Tibial nerve (tissue), 4 donors: ENCODE data around the gene USP4. TPM values are rescaled to one million over a fixed set of nuclear protein-coding genes. Genes with fewer than 3 reads are reported as not detected.

Experiments
- DNase-seq, 2 donors: peaks; one replicate each; pipeline ENCODE4 v3.0.0-alpha.2; 2019; ENCODE audit warnings: low spot score in 2 of 2
- H3K27ac ChIP-seq, 4 donors: fragments of 200-600 bp; sonication (generic) in 3 of 4; one replicate each; pipeline ENCODE4 v1.5.1; 2017 to 2019; ENCODE audit warnings: mild to moderate bottlenecking in 1 of 4
- H3K27me3 ChIP-seq, 2 donors: fragments of 200-600 bp; sonication (generic) in 1 of 2; one replicate each; pipeline versions ENCODE4 v1.5.1 to v1.6.0; 2017 to 2019
- H3K36me3 ChIP-seq, 3 donors: fragments of 200-600 bp; sonication (generic); one replicate each; pipeline ENCODE4 v1.5.1; 2018 to 2019
- H3K4me1 ChIP-seq, 4 donors: fragments of 200-600 bp; sonication (generic) in 3 of 4; one replicate each; pipeline ENCODE4 v1.5.1; 2017 to 2019
- H3K4me3 ChIP-seq, 4 donors: fragments of 200-600 bp; sonication (generic) in 3 of 4; one replicate each; pipeline ENCODE4 v1.5.1; 2017 to 2019; ENCODE audit warnings: mild to moderate bottlenecking in 1 of 4, moderate library complexity in 1 of 4
- H3K9me3 ChIP-seq, 4 donors: fragments of 200-600 bp; sonication (generic) in 3 of 4; one replicate each; pipeline ENCODE4 v1.5.1; 2017 to 2019
- CTCF ChIP-seq, 5 experiments: fragments of 200-600 bp in 3 of 5; fragments of 450-650 bp in 2 of 5; sonication (generic) in 3 of 5; IDR thresholded peaks; one replicate each; pipeline ENCODE4 v1.5.1; 2016 to 2019; ENCODE audit warnings: antibody characterized with exemption in 5 of 5, mild to moderate bottlenecking in 3 of 5, moderate library complexity in 2 of 5
- EP300 ChIP-seq, 2 donors: sonication (generic); formaldehyde crosslinking; IDR thresholded peaks; one replicate each; pipeline ENCODE4 v1.6.1; 2017; ENCODE audit warnings: antibody characterized with exemption in 2 of 2, mild to moderate bottlenecking in 1 of 2
- POLR2A ChIP-seq, 2 donors: fragments of 450-650 bp; IDR thresholded peaks; one replicate each; pipeline ENCODE4 v1.6.1; 2017; ENCODE audit warnings: antibody characterized with exemption in 2 of 2, mild to moderate bottlenecking in 2 of 2, moderate library complexity in 2 of 2
- WGBS, 2 donors: methylation state at CpG; one replicate each; pipeline ENCODE4 v1.1.5; 2018; 5-methylcytosine and 5-hydroxymethylcytosine counted together
- total RNA-seq, 4 donors: library from RNA; depleted of rRNA; stranded (reverse); fragments of >200 nt; gene quantifications; one replicate each; pipeline ENCODE4 v1.1.0, GENCODE V29; 2016

The USP4 gene
- total RNA-seq, 4 donors from 2014 or later = 33.7 to 49.8 (median 46.0) TPM

GRCh38 chr3:49273825-49274532, 65.9 kb downstream of the USP4 start:
- TF ChIP-seq POLR2A (IDR thresholded peaks at IDR 0.05) (no peak), CTCF (IDR thresholded peaks at IDR 0.05) (no peak), EP300 (IDR thresholded peaks at IDR 0.05) (no peak)
- Histone ChIP-seq H3K27ac (no peak overlapping the region), H3K27me3 (no peaks in the 10 kb centered on the region), H3K4me1 (peaks cover 0 to 42% (median 21%) of the 10 kb centered on the region in 4 donors), H3K4me3 (no peak overlapping the region), H3K36me3 (peaks cover 0 to 33% (median 0%) of the 10 kb centered on the region in 3 donors), H3K9me3 (no peaks in the 10 kb centered on the region)
- 95 to 97% methylated on average over 11 of the region's 11 CpGs for WGBS, 2 donors
- no peak for DNase-seq

GRCh38 chr3:49271047-49271446, 68.8 kb downstream of the USP4 start:
- TF ChIP-seq EP300 (IDR thresholded peaks at IDR 0.05) (no peak), POLR2A (IDR thresholded peaks at IDR 0.05) (no peak), CTCF (IDR thresholded peaks at IDR 0.05) (no peak)
- peaks cover 0 to 30% (median 0%) of the 10 kb centered on the region in 3 donors for H3K36me3 ChIP-seq
- peaks cover 0 to 30% (median 15%) of the 10 kb centered on the region in 4 donors for H3K4me1 ChIP-seq
- no peaks in the 10 kb centered on the region for H3K27me3 ChIP-seq
- H3K9me3 ChIP-seq = no peaks in the 10 kb centered on the region
- DNase-seq = no peak
- 70 to 72% methylated on average over 4 of the region's 4 CpGs for WGBS, 2 donors
- no peak overlapping the region for H3K4me3 ChIP-seq
- peak overlapping the region in 2 of 4 donors; percentile 35 to 47 for H3K27ac ChIP-seq

- TF ChIP-seq POLR2A (IDR thresholded peaks at IDR 0.05) (no peak), CTCF (IDR thresholded peaks at IDR 0.05) (no peak), EP300 (IDR thresholded peaks at IDR 0.05) (no peak)
- 96 to 100% methylated on average over 2 of the region's 2 CpGs for WGBS, 2 donors
- DNase-seq = no peak
- Histone ChIP-seq H3K36me3 (peaks cover 0 to 30% (median 0%) of the 10 kb centered on the region in 3 donors), H3K27ac (peak overlapping the region in 1 of 4 donors; percentile 9), H3K27me3 (no peaks in the 10 kb centered on the region), H3K9me3 (no peaks in the 10 kb centered on the region), H3K4me1 (peaks cover 0 to 30% (median 11%) of the 10 kb centered on the region in 4 donors), H3K4me3 (no peak overlapping the region)
Observed at GRCh38 chr3:49270156-49270500, 69.7 kb downstream of the USP4 start.

GRCh38 chr3:49269443-49270155, 70.3 kb downstream of the USP4 start:
- Histone ChIP-seq H3K27ac (peak overlapping the region in 1 of 4 donors; percentile 9), H3K4me1 (peaks cover 0 to 30% (median 11%) of the 10 kb centered on the region in 4 donors), H3K4me3 (no peak overlapping the region), H3K27me3 (no peaks in the 10 kb centered on the region), H3K9me3 (no peaks in the 10 kb centered on the region), H3K36me3 (peaks cover 0 to 30% (median 0%) of the 10 kb centered on the region in 3 donors)
- WGBS, 2 donors = 83 to 92% methylated on average over 2 to 3 of the region's 3 CpGs
- DNase-seq = no peak
- TF ChIP-seq CTCF (IDR thresholded peaks at IDR 0.05) (no peak), POLR2A (IDR thresholded peaks at IDR 0.05) (no peak), EP300 (IDR thresholded peaks at IDR 0.05) (no peak)
